Breast epithelium (tissue), 3 donors: Measurements from ENCODE around the gene RRP8.

ENCODE experiments used
- CTCF ChIP-seq, 3 donors: fragments of 450-650 bp; IDR thresholded peaks; one replicate each; pipeline ENCODE4 v1.5.1; 2016 to 2017; ENCODE audit warnings: antibody characterized with exemption in 3 of 3, mild to moderate bottlenecking in 3 of 3, moderate library complexity in 3 of 3
- POLR2A ChIP-seq: fragments of 450-650 bp; IDR thresholded peaks from one replicate; pipeline ENCODE4 v1.6.1; 2016; ENCODE audit warnings: antibody characterized with exemption, mild to moderate bottlenecking, moderate library complexity
- POLR2AphosphoS5 ChIP-seq, 3 donors: sonication (generic); formaldehyde crosslinking; IDR thresholded peaks; one replicate each; pipeline ENCODE4 v1.6.1; 2017; ENCODE audit warnings: antibody characterized with exemption in 3 of 3

GRCh38 chr11:6546735-6547134 is 56.7 kb downstream of the RRP8 start:
- no peak for TF ChIP-seq CTCF (IDR thresholded peaks at IDR 0.05)
- no peak for TF ChIP-seq POLR2A
- no peak for TF ChIP-seq POLR2AphosphoS5 (IDR thresholded peaks at IDR 0.05)
